ENCODE results near the gene CTSK. TPM values are rescaled to one million over a fixed set of nuclear protein-coding genes. Genes with fewer than 3 reads are reported as not detected.

CTSK gene
- total RNA-seq, 1 experiment from 2014 or later: 4.2 TPM

- no peak overlapping the region for H4K5ac ChIP-seq (ENCODE audit: insufficient read length, low read depth, low read length)
- H2BK15ac ChIP-seq (ENCODE audit: low read depth, low read length): no peak overlapping the region
- no peak overlapping the region for H2BK12ac ChIP-seq (ENCODE audit: insufficient read length, low read depth, low read length)
- WGBS (ENCODE audit: extremely low coverage, insufficient read length, low lambda C conversion rate): no CpG with 5 or more reads among the region's 4 CpGs
- no peaks in the 10 kb centered on the region for H3K79me2 ChIP-seq (ENCODE audit: insufficient read depth, low read length)
- H3K4me2 ChIP-seq (ENCODE audit: insufficient read depth, insufficient read length, low read length): no peak overlapping the region
- H2BK120ac ChIP-seq (ENCODE audit: low read depth, low read length, poor library complexity, severe bottlenecking): no peak overlapping the region
- H3K4me3 Mint-ChIP-seq: no peak overlapping the region
- no peak overlapping the region for H2BK20ac ChIP-seq (ENCODE audit: low read depth, low read length, poor library complexity, severe bottlenecking)
- H3K23ac ChIP-seq (ENCODE audit: insufficient read length, low read depth, low read length): no peak overlapping the region
- no peak overlapping the region for H4K91ac ChIP-seq (ENCODE audit: insufficient read length, low read depth, low read length)
- no peak overlapping the region for H3K56ac ChIP-seq (ENCODE audit: insufficient read length, low read depth, low read length)
- H3K9ac ChIP-seq (ENCODE audit: extremely low read depth, insufficient read length, low read length): no peak overlapping the region
- no peak overlapping the region for H4K8ac ChIP-seq (replicated peaks; ENCODE audit: insufficient read length, low read depth, low read length)
- no peaks in the 10 kb centered on the region for H3K79me1 ChIP-seq (ENCODE audit: insufficient read depth, low read depth, low read length, poor library complexity, severe bottlenecking)
- H3K4me1 Mint-ChIP-seq: no peaks in the 10 kb centered on the region
- H3K27me3 Mint-ChIP-seq (ENCODE audit: low read depth): no peaks in the 10 kb centered on the region
- no peaks in the 10 kb centered on the region for H4K20me1 ChIP-seq (ENCODE audit: control insufficient read depth, insufficient read depth, insufficient read length)
- no peak overlapping the region for H3K18ac ChIP-seq (ENCODE audit: insufficient read length, low read depth, low read length)
- H3K36me3 Mint-ChIP-seq (ENCODE audit: insufficient read depth in 1 of 3, low read depth in 3 of 3): peaks cover 8 to 25% (median 10%) of the 10 kb centered on the region in 3 experiments; a peak in 6 of 7 replicates
- no peak for DNase-seq
- no peak overlapping the region for H2BK5ac ChIP-seq (ENCODE audit: insufficient read length, low read length)
- no peak overlapping the region for H3K4ac ChIP-seq (ENCODE audit: low read depth, low read length)
- H3K23me2 ChIP-seq (ENCODE audit: insufficient read length, low read depth, low read length, poor library complexity, severe bottlenecking): no peaks in the 10 kb centered on the region
- no peak overlapping the region for H3K14ac ChIP-seq (ENCODE audit: insufficient read depth, low read length)
- no peak overlapping the region for H2AK5ac ChIP-seq (ENCODE audit: insufficient read length, low read length)
- no peak overlapping the region for H3T11ph ChIP-seq (ENCODE audit: low read length)
- no peaks in the 10 kb centered on the region for H3K4me1 ChIP-seq (ENCODE audit: insufficient read depth, low read length)
- H3K27ac Mint-ChIP-seq: no peak overlapping the region
- H3K9me3 ChIP-seq (ENCODE audit: control insufficient read depth, low read depth, low read length): no peaks in the 10 kb centered on the region
- no peaks in the 10 kb centered on the region for H3K27me3 ChIP-seq (ENCODE audit: insufficient read depth, low read length)
- H3K27ac ChIP-seq (ENCODE audit: insufficient read length, low read depth, low read length): no peak overlapping the region
- no peak for TF ChIP-seq CTCF (conservative IDR thresholded peaks at IDR 0.05)
- H2AFZ ChIP-seq (ENCODE audit: low read length): no peak overlapping the region
- peaks cover 0 to 6% of the 10 kb centered on the region in 2 experiments; a peak in 1 of 5 replicates for H3K9me3 Mint-ChIP-seq
These were observed 38.5 kb upstream of the CTSK start for GRCh38 chr1:150846473-150847146.
